GM12878 (cell line): ENCODE data around the gene AXIN1. TPM values are rescaled to one million over a fixed set of nuclear protein-coding genes. Genes with fewer than 3 reads are reported as not detected.

Experiments
- ATAC-seq: fragments of 200-7000 bp; cut with Tn5 transposase; 3 replicates; pipeline ENCODE4 v1.9.1; 2020; ENCODE audit warnings: mild to moderate bottlenecking, moderate library complexity
- BruUV-seq: library from RNA; stranded (reverse); fragments of 400-500 nt; replicated peaks from 2 replicates; lab custom pipeline; 2021; lab: Mats Ljungman, UMichigan
- CTCF ChIA-PET: fragments of 300-600 bp; sonication (Branson Sonifier 250); formaldehyde crosslinking; extraction: SDS; loops from one replicate; lab custom pipeline; 2021; ENCODE audit warnings: inconsistent platforms; lab: Yijun Ruan, JAX
- POLR2A ChIA-PET: fragments of 350-600 bp; formaldehyde crosslinking; extraction: SDS; loops from one replicate; lab custom pipeline; 2021; ENCODE audit warnings: inconsistent platforms; lab: Charles Lee
- RAD21 ChIA-PET: fragments of 300-600 bp; sonication (Branson Sonifier 250); formaldehyde crosslinking; loops from one replicate; lab custom pipeline; 2023; ENCODE audit warnings: antibody characterized with exemption; ENCODE audit not compliant: unreplicated experiment; lab: Charles Lee
- SMC1A ChIA-PET: fragments of 300-600 bp; sonication (Branson Sonifier 250); formaldehyde crosslinking; loops from one replicate; lab custom pipeline; 2023; ENCODE audit not compliant: unreplicated experiment, uncharacterized antibody; lab: Charles Lee
- DNase-seq: peaks from one replicate; pipeline ENCODE4 v3.0.0-alpha.2; 2011; ENCODE audit warnings: low read depth, low spot score
- FAIRE-seq: peaks from 3 replicates; lab custom pipeline; 2011; peaks lifted over from hg19 to GRCh38; lab: Jason Lieb, UNC
- H2AFZ ChIP-seq: 2 replicates; pipeline ENCODE4 v1.6.0; 2011; ENCODE audit warnings: low read depth, low read length, control low read depth; ENCODE audit not compliant: control insufficient read depth
- H3K27ac ChIP-seq: 2 replicates; pipeline ENCODE4 v1.5.1; 2011; ENCODE audit warnings: control low read depth; ENCODE audit not compliant: control insufficient read depth, insufficient read depth
- H3K27me3 ChIP-seq, 2 experiments: replicated peaks in 1 of 2; 2 replicates each; pipeline versions ENCODE4 v1.6.0 to v1.6.1; 2011; ENCODE audit warnings: low read length in 1 of 2; ENCODE audit not compliant: control insufficient read depth in 2 of 2, insufficient read depth in 2 of 2
- H3K36me3 ChIP-seq, 2 experiments: 2 replicates each; pipeline ENCODE4 v1.5.1; 2011; ENCODE audit warnings: low read length in 1 of 2; ENCODE audit not compliant: control insufficient read depth in 2 of 2, insufficient read depth in 2 of 2
- H3K4me1 ChIP-seq: 2 replicates; pipeline ENCODE4 v1.6.1; 2011; ENCODE audit warnings: mild to moderate bottlenecking, low read length, moderate library complexity, mixed read lengths; ENCODE audit not compliant: control insufficient read depth, insufficient read depth
- H3K4me2 ChIP-seq: 2 replicates; pipeline ENCODE4 v1.6.0; 2011; ENCODE audit warnings: control low read depth; ENCODE audit not compliant: control insufficient read depth, insufficient read depth
- H3K4me3 ChIP-seq: fragments of 200-600 bp; sonication (generic); 2 replicates; pipeline ENCODE4 v1.5.1; 2016
- H3K79me2 ChIP-seq: 2 replicates; pipeline ENCODE4 v1.6.0; 2011; ENCODE audit warnings: low read length; ENCODE audit not compliant: control insufficient read depth, insufficient read depth
- H3K9ac ChIP-seq: 2 replicates; pipeline ENCODE4 v1.8.0; 2011; ENCODE audit warnings: low read length, control low read depth, mixed read lengths; ENCODE audit not compliant: control insufficient read depth, insufficient read depth
- H3K9me3 ChIP-seq: replicated peaks from 3 replicates; pipeline ENCODE4 v1.5.1; 2011; ENCODE audit warnings: mild to moderate bottlenecking, low read length; ENCODE audit not compliant: control insufficient read depth, insufficient read depth
- H4K20me1 ChIP-seq: 2 replicates; pipeline ENCODE4 v1.6.0; 2011; ENCODE audit not compliant: control insufficient read depth, insufficient read depth
- CBX3 ChIP-seq: fragments of 200-600 bp; sonication (generic); IDR thresholded peaks from 2 replicates; pipeline ENCODE4 v1.6.1; 2016; ENCODE audit warnings: low read depth, borderline replicate concordance
- EED ChIP-seq: sonication (generic); IDR thresholded peaks from 2 replicates; pipeline ENCODE4 v1.6.1; 2016; ENCODE audit warnings: antibody characterized with exemption, low read depth
- HCFC1 ChIP-seq: fragments of 150-350 bp; IDR thresholded peaks from 2 replicates; pipeline ENCODE4 v1.6.1; 2014; ENCODE audit warnings: low read length
- RBBP5 ChIP-seq: fragments of 200-600 bp; sonication (generic); conservative IDR thresholded peaks from 2 replicates; pipeline ENCODE4 v1.6.1; 2016
- TAF1 ChIP-seq: IDR thresholded peaks from 2 replicates; pipeline ENCODE4 v1.6.1; 2011; ENCODE audit warnings: mild to moderate bottlenecking, low read depth, low read length, borderline replicate concordance
- ZZZ3 ChIP-seq: IDR thresholded peaks from 2 replicates; pipeline ENCODE4 v1.6.1; 2011; ENCODE audit warnings: low read depth; ENCODE audit not compliant: control insufficient read depth, insufficient read length
- WGBS: methylation state at CpG from one replicate; pipeline ENCODE4 v1.1.6; 2016; ENCODE audit warnings: low lambda C conversion rate; ENCODE audit not compliant: insufficient replicate concordance, insufficient coverage; ENCODE audit errors: missing lambda C conversion rate; 5-methylcytosine and 5-hydroxymethylcytosine counted together
- in situ Hi-C: fragments of 300-500 bp; cut with MboI; formaldehyde crosslinking; loops from 9 replicates; pipeline ENCODE4 v1.14.3; 2018; ENCODE audit warnings: mixed read lengths
- intact Hi-C: fragments of 100-400 bp; cut with micrococcal nuclease; formaldehyde crosslinking; loops from one replicate; pipeline ENCODE4 v1.14.2; 2022; ENCODE audit not compliant: unreplicated experiment
- polyA plus RNA-seq, 11 experiments: library from polyadenylated mRNA; depleted of rRNA in 4 of 11; unstranded in 6 of 11; stranded (reverse) in 5 of 11; fragments of >200 nt; fragmentation: Nextera tagmentation in 4 of 11; fragmentation: Illumina TruSeq in 1 of 11; extraction: Ambion mirVana in 4 of 11; extraction: Trizol in 1 of 11; gene quantifications; 1 replicate in 1 of 11; 2 replicates in 10 of 11; pipeline versions ENCODE4 v1.2.1 to v1.2.3, GENCODE V29; 2011 to 2016; ENCODE audit warnings: inconsistent platforms in 2 of 11, missing spikeins in 2 of 11, low read depth in 1 of 11
- total RNA-seq, 4 experiments: library from RNA; depleted of rRNA in 3 of 4; stranded (reverse); fragments of >200 nt in 3 of 4; fragmentation: Illumina TruSeq in 1 of 4; extraction: Trizol in 1 of 4; gene quantifications; 2 replicates each; pipeline versions ENCODE4 v1.2.1 to v1.2.3, GENCODE V29; 2013 to 2021

The AXIN1 gene
- total and polyA plus RNA-seq, 10 of the 15 experiments (the other 5 are each of a cell fraction or from before 2014, with no cell fraction given) = 0.26 to 27.1 (median 7.7) TPM

DNA sequence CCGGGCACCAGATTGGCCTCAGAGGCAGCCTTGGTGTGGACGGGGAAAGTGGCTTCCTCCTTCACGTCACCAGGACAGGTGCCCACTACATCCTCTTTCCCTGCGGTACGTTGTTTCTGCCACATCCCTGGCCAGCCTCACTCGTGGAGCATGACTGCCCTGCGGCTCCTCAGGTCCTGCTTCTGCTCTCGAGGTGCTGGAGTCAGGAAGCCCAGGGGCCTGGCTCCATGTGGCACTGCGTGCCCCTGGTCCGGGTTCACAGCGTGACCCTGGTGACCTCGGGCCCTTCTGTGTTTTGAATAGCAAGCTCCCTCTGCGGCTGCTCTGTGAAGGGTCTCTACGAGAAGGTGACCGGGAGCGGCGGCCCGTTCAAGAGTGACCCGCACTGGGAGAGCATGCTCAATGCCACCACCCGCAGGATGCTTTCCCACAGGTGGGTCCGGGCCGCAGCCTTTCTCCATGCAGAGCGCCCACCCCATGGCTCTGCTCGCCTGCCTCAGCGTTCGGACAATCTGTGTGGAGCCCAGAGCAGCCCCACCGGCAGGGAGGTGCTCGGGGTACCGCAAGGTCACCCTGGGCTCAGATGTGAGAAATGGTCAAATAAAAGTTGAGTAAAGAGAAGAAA lies 90.3 kb downstream of the AXIN1 start:
- TF ChIP-seq EED (no peak), HCFC1 (no peak), RBBP5 (no peak), ZZZ3 (no peak)
- no peak overlapping the region for H2AFZ ChIP-seq
- ATAC-seq = no peak
- H4K20me1 ChIP-seq = no peaks in the 10 kb centered on the region
- H3K4me1 ChIP-seq = no peaks in the 10 kb centered on the region
- no peak overlapping the region for H3K27ac ChIP-seq
- DNase-seq = no peak
- in situ Hi-C loops = no loop called here
- H3K4me2 ChIP-seq = no peak overlapping the region
- ChIA-PET CTCF (no interaction called here), RAD21 (no interaction called here), SMC1A (no interaction called here), POLR2A (no interaction called here)
- BruUV-seq = no TSS peak
- H3K9ac ChIP-seq = no peak overlapping the region
- no peaks in the 10 kb centered on the region; a peak in 1 of 4 replicates for H3K36me3 ChIP-seq
- WGBS = 90% methylated on average over 25 of the region's 29 CpGs
- no peaks in the 10 kb centered on the region for H3K9me3 ChIP-seq
- H3K79me2 ChIP-seq = no peaks in the 10 kb centered on the region
- no peak overlapping the region for H3K4me3 ChIP-seq
- no peak for FAIRE-seq
- no peaks in the 10 kb centered on the region for H3K27me3 ChIP-seq
- intact Hi-C loops = no loop called here

DNA sequence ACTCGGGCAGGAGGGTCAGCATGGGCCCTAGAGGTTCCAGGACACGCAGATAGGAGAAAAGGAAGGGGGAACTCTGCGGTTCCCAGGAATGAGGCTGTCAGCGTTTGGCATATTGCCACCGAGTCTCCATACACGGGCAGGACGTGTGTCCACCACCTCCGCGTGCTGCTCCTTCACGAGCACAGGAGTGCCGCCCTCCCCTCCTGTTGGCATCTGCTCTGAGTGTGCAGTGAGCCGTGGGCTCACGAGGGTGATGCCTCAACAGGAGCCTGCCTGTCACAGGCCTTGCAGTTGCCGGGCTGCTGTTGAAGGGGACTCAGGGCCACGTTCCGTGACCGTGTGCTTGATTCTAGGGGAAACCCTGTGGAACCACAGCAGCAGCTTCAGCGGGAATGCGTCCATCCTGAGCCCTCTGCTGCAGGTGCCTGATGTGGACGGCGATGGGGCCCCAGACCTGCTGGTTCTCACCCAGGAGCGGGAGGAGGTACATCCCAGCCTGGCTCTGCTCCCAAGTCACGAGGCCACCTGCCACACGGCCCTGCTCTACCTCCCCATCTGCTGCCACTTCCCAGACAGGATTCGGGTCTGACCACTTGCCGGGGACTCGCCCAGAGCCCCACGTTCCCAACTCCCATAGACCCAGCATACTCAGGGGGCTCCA lies 91.4 kb downstream of the AXIN1 start:
- TF ChIP-seq CBX3 (no peak), TAF1 (no peak)
- Histone ChIP-seq H3K36me3 (peaks cover 0 to under 1% of the 10 kb centered on the region in 2 experiments; a peak in 1 of 4 replicates), H4K20me1 (no peaks in the 10 kb centered on the region), H3K4me2 (no peak overlapping the region), H3K4me3 (no peak overlapping the region), H3K9me3 (no peaks in the 10 kb centered on the region), H2AFZ (no peak overlapping the region), H3K4me1 (no peaks in the 10 kb centered on the region), H3K27ac (no peak overlapping the region), H3K9ac (no peak overlapping the region), H3K79me2 (no peaks in the 10 kb centered on the region), H3K27me3 (no peaks in the 10 kb centered on the region)
- intact Hi-C loops (no loop called here), in situ Hi-C loops (no loop called here)
- FAIRE-seq (no peak), DNase-seq (no peak), ATAC-seq (no peak)
- RAD21 ChIA-PET = no interaction called here
- BruUV-seq = no TSS peak
- WGBS = 83% methylated on average over 28 of the region's 28 CpGs
- SMC1A ChIA-PET = no interaction called here
- POLR2A ChIA-PET = no interaction called here
- CTCF ChIA-PET = no interaction called here
